ENCODE measurements around the gene KRT75. TPM values are rescaled to one million over a fixed set of nuclear protein-coding genes. Genes with fewer than 3 reads are reported as not detected.

KRT75 gene
- total and polyA plus RNA-seq, 2 experiments from 2014 or later, result not detected

- H3K27ac ChIP-seq, result no peak within 1 kb of the TSS
- no peaks in the 10 kb centered on the region for H3K79me2 ChIP-seq (ENCODE audit: insufficient read depth)
- H3K9ac ChIP-seq, result no peak within 1 kb of the TSS
- TF ChIP-seq EZH2phosphoT487 (IDR thresholded peaks at IDR 0.05; ENCODE audit: insufficient read depth, low read depth) (no peak), EZH2 (IDR thresholded peaks at IDR 0.05; ENCODE audit: insufficient read depth, poor library complexity, severe bottlenecking) (no peak)
- no peak within 1 kb of the TSS for H3K4me3 ChIP-seq
- no peaks in the 10 kb centered on the region for H3K9me3 ChIP-seq (ENCODE audit: low read depth)
- 48 to 64% methylated on average over 4 of the region's 4 CpGs for WGBS, 2 experiments (ENCODE audit: low coverage in 1 of 2, low lambda C conversion rate in 2 of 2, missing lambda C conversion rate in 2 of 2)
- no peaks in the 10 kb centered on the region for H4K20me1 ChIP-seq (ENCODE audit: insufficient read depth)
- H3K36me3 ChIP-seq (ENCODE audit: low read depth), result no peaks in the 10 kb centered on the region
- H3K4me1 ChIP-seq (ENCODE audit: insufficient read depth), result no peaks in the 10 kb centered on the region
- H2AFZ ChIP-seq, result no peak within 1 kb of the TSS
- H3K27me3 ChIP-seq (replicated peaks; ENCODE audit: insufficient read depth), result peaks cover 6% of the 10 kb centered on the region
- no peak within 1 kb of the TSS for H3K4me2 ChIP-seq (ENCODE audit: unreplicated experiment)
- H3K9me2 ChIP-seq (ENCODE audit: insufficient read depth), result no peaks in the 10 kb centered on the region
- H3F3A ChIP-seq (ENCODE audit: insufficient read depth), result no peaks in the 10 kb centered on the region
- DNase-seq, result peak; percentile 9
- in situ Hi-C loops (cut with MboI), result no loop called here
Measured at GRCh38 chr12:52473768-52474167, 39.6 kb upstream of the KRT75 start, which contains the start of gene KRT6C. Gene KRT6C (minus strand): TSS chr12:52473805. CDS start chr12:52473737, 68 bp downstream.

- Histone ChIP-seq H3K4me1 (ENCODE audit: insufficient read depth) (no peaks in the 10 kb centered on the region), H3K79me2 (ENCODE audit: insufficient read depth) (no peaks in the 10 kb centered on the region), H3K4me3 (no peak overlapping the region), H3K9me2 (ENCODE audit: insufficient read depth) (no peaks in the 10 kb centered on the region), H3K9me3 (ENCODE audit: low read depth) (no peaks in the 10 kb centered on the region), H3K27ac (no peak overlapping the region), H2AFZ (no peak overlapping the region), H3K27me3 (replicated peaks; ENCODE audit: insufficient read depth) (peaks cover 22% of the 10 kb centered on the region), H4K20me1 (ENCODE audit: insufficient read depth) (no peaks in the 10 kb centered on the region), H3K36me3 (ENCODE audit: low read depth) (no peaks in the 10 kb centered on the region), H3K4me2 (ENCODE audit: unreplicated experiment) (no peak overlapping the region), H3F3A (ENCODE audit: insufficient read depth) (no peaks in the 10 kb centered on the region), H3K9ac (no peak overlapping the region)
- DNase-seq, result no peak
- TF ChIP-seq EZH2 (IDR thresholded peaks at IDR 0.05; ENCODE audit: insufficient read depth, poor library complexity, severe bottlenecking) (no peak), EZH2phosphoT487 (IDR thresholded peaks at IDR 0.05; ENCODE audit: insufficient read depth, low read depth) (no peak)
- in situ Hi-C loops (cut with MboI), result no loop called here
- 53 to 60% methylated on average over 4 of the region's 4 CpGs for WGBS, 2 experiments (ENCODE audit: low coverage in 1 of 2, low lambda C conversion rate in 2 of 2, missing lambda C conversion rate in 2 of 2)
Measured at GRCh38 chr12:52469853-52470252, 35.7 kb upstream of the KRT75 start.

GRCh38 chr12:52464897-52465296 is 30.7 kb upstream of the KRT75 start:
- peaks cover 53% of the 10 kb centered on the region for H3K27me3 ChIP-seq (replicated peaks; ENCODE audit: insufficient read depth)
- H3K79me2 ChIP-seq (ENCODE audit: insufficient read depth), result no peaks in the 10 kb centered on the region
- DNase-seq, result no peak
- no peaks in the 10 kb centered on the region for H4K20me1 ChIP-seq (ENCODE audit: insufficient read depth)
- in situ Hi-C loops (cut with MboI), result no loop called here
- no peak overlapping the region for H3K4me2 ChIP-seq (ENCODE audit: unreplicated experiment)
- H3K27ac ChIP-seq, result no peak overlapping the region
- no peak overlapping the region for H3K4me3 ChIP-seq
- H3K9me3 ChIP-seq (ENCODE audit: low read depth), result no peaks in the 10 kb centered on the region
- no peak overlapping the region for H3K9ac ChIP-seq
- no peaks in the 10 kb centered on the region for H3K4me1 ChIP-seq (ENCODE audit: insufficient read depth)
- TF ChIP-seq EZH2phosphoT487 (IDR thresholded peaks at IDR 0.05; ENCODE audit: insufficient read depth, low read depth) (no peak), EZH2 (IDR thresholded peaks at IDR 0.05; ENCODE audit: insufficient read depth, poor library complexity, severe bottlenecking) (no peak)
- no peaks in the 10 kb centered on the region for H3F3A ChIP-seq (ENCODE audit: insufficient read depth)
- 0% methylated on average over 2 of the region's 2 CpGs for WGBS, 2 experiments (ENCODE audit: low coverage in 1 of 2, low lambda C conversion rate in 2 of 2, missing lambda C conversion rate in 2 of 2)
- H3K9me2 ChIP-seq (ENCODE audit: insufficient read depth), result no peaks in the 10 kb centered on the region
- H2AFZ ChIP-seq, result no peak overlapping the region
- H3K36me3 ChIP-seq (ENCODE audit: low read depth), result no peaks in the 10 kb centered on the region

GRCh38 chr12:52461693-52462092 is 27.5 kb upstream of the KRT75 start:
- H3K9ac ChIP-seq, result no peak overlapping the region
- 46 to 64% methylated on average over 5 of the region's 5 CpGs for whole genome bisulfite sequencing, 2 experiments (ENCODE audit: low coverage in 1 of 2, low lambda C conversion rate in 2 of 2, missing lambda C conversion rate in 2 of 2)
- H3K27ac ChIP-seq, result no peak overlapping the region
- H3K36me3 ChIP-seq (ENCODE audit: low read depth), result no peaks in the 10 kb centered on the region
- no peak overlapping the region for H3K4me3 ChIP-seq
- no peaks in the 10 kb centered on the region for H3K9me2 ChIP-seq (ENCODE audit: insufficient read depth)
- no peaks in the 10 kb centered on the region for H4K20me1 ChIP-seq (ENCODE audit: insufficient read depth)
- H3K79me2 ChIP-seq (ENCODE audit: insufficient read depth), result no peaks in the 10 kb centered on the region
- no peaks in the 10 kb centered on the region for H3F3A ChIP-seq (ENCODE audit: insufficient read depth)
- H3K9me3 ChIP-seq (ENCODE audit: low read depth), result no peaks in the 10 kb centered on the region
- H3K4me1 ChIP-seq (ENCODE audit: insufficient read depth), result no peaks in the 10 kb centered on the region
- in situ Hi-C loops (cut with MboI), result no loop called here
- H3K27me3 ChIP-seq (replicated peaks; ENCODE audit: insufficient read depth), result peaks cover 46% of the 10 kb centered on the region
- DNase-seq, result no peak
- H3K4me2 ChIP-seq (ENCODE audit: unreplicated experiment), result no peak overlapping the region
- no peak overlapping the region for H2AFZ ChIP-seq
- no peak for TF ChIP-seq EZH2phosphoT487 (IDR thresholded peaks at IDR 0.05; ENCODE audit: insufficient read depth, low read depth)
- TF ChIP-seq EZH2 (IDR thresholded peaks at IDR 0.05; ENCODE audit: insufficient read depth, poor library complexity, severe bottlenecking), result no peak

GRCh38 chr12:52458861-52459260 is 24.7 kb upstream of the KRT75 start:
- no peak overlapping the region for H3K4me3 ChIP-seq
- no peaks in the 10 kb centered on the region for H3K4me1 ChIP-seq (ENCODE audit: insufficient read depth)
- H3F3A ChIP-seq (ENCODE audit: insufficient read depth), result no peaks in the 10 kb centered on the region
- H3K27me3 ChIP-seq (replicated peaks; ENCODE audit: insufficient read depth), result peaks cover 22% of the 10 kb centered on the region; the same call in 1 of the 2 replicates
- no peak overlapping the region for H3K4me2 ChIP-seq (ENCODE audit: unreplicated experiment)
- H3K79me2 ChIP-seq (ENCODE audit: insufficient read depth), result no peaks in the 10 kb centered on the region
- no peak overlapping the region for H2AFZ ChIP-seq
- no peak overlapping the region for H3K9ac ChIP-seq
- no peaks in the 10 kb centered on the region for H3K9me2 ChIP-seq (ENCODE audit: insufficient read depth)
- no peaks in the 10 kb centered on the region for H3K36me3 ChIP-seq (ENCODE audit: low read depth)
- no peaks in the 10 kb centered on the region for H3K9me3 ChIP-seq (ENCODE audit: low read depth)
- WGBS, 2 experiments (ENCODE audit: low coverage in 1 of 2, low lambda C conversion rate in 2 of 2, missing lambda C conversion rate in 2 of 2), result 64 to 67% methylated on average over 5 of the region's 5 CpGs
- in situ Hi-C loops (cut with MboI), result no loop called here
- H4K20me1 ChIP-seq (ENCODE audit: insufficient read depth), result no peaks in the 10 kb centered on the region
- TF ChIP-seq EZH2 (IDR thresholded peaks at IDR 0.05; ENCODE audit: insufficient read depth, poor library complexity, severe bottlenecking) (no peak), EZH2phosphoT487 (IDR thresholded peaks at IDR 0.05; ENCODE audit: insufficient read depth, low read depth) (no peak)
- DNase-seq, result no peak
- no peak overlapping the region for H3K27ac ChIP-seq

Measured in GM23248 (cell line).